HL-60 (cell line): ENCODE results near the gene ZNF782.

Experiments used
- GABPA ChIP-seq: IDR thresholded peaks from 2 replicates; pipeline ENCODE4 v1.6.1; 2012; ENCODE audit warnings: low read depth
- POLR2AphosphoS5 ChIP-seq: IDR thresholded peaks from 2 replicates; pipeline ENCODE4 v1.6.1; 2012; ENCODE audit warnings: low read depth
- TF ChIP-seq, protein P1 (sequence below): IDR thresholded peaks from one replicate; pipeline ENCODE4 v1.5.1; 2011; ENCODE audit warnings: low read length, control low read depth, inconsistent platforms; ENCODE audit not compliant: insufficient read depth

GRCh38 chr9:96853781-96854650 is at the start of gene ZNF782:
- TF ChIP-seq, protein P1, sequence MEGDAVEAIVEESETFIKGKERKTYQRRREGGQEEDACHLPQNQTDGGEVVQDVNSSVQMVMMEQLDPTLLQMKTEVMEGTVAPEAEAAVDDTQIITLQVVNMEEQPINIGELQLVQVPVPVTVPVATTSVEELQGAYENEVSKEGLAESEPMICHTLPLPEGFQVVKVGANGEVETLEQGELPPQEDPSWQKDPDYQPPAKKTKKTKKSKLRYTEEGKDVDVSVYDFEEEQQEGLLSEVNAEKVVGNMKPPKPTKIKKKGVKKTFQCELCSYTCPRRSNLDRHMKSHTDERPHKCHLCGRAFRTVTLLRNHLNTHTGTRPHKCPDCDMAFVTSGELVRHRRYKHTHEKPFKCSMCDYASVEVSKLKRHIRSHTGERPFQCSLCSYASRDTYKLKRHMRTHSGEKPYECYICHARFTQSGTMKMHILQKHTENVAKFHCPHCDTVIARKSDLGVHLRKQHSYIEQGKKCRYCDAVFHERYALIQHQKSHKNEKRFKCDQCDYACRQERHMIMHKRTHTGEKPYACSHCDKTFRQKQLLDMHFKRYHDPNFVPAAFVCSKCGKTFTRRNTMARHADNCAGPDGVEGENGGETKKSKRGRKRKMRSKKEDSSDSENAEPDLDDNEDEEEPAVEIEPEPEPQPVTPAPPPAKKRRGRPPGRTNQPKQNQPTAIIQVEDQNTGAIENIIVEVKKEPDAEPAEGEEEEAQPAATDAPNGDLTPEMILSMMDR = no peak
- TF ChIP-seq GABPA (no peak), POLR2AphosphoS5 (peak; percentile 60; the same call in 1 of the 2 replicates)
